Measurements from ENCODE around the gene CDK11B. TPM values are rescaled to one million over a fixed set of nuclear protein-coding genes. Genes with fewer than 3 reads are reported as not detected.

The CDK11B gene
- total and polyA plus RNA-seq, 11 donors: 20.4 to 39.4 (median 24.8) TPM

DNA sequence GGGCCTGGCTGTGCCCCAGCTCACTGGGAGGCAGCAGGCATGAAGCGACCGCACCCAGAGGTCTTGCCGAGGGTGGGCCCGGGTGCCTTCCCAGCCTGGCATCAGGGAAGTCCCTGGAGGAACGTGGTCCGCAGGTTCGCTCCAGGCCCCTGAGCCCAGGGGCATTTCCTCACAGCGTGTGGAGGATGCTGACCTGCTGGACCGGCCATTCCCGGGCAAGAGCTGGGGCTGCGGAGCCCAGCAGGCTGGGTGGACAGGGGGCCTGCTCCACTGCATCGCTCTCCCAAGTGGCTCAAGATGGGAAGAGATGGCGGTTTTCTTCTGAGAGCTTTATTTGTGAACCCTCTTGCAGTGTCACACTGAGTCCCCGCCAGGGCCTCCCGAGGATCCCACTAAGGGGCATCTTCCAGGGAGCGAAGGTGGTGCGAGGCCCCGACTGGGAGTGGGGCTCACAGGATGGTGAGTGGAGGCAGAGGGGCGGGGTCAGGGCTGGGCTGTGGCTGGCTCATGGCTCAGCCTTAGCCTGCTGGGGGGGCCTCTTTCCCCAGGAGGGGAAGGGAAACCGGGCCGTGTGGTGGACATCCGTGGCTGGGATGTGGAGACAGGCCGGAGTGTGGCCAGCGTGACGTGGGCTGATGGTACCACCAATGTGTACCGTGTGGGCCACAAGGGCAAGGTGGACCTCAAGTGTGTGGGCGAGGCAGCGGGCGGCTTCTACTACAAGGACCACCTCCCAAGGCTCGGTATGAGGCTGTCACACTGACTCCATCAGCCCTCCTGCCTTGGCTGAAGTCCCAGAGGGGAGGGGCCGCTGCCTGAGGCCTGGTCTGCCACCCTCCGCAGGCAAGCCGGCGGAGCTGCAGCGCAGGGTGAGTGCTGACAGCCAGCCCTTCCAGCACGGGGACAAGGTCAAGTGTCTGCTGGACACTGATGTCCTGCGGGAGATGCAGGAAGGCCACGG is 34.1 kb downstream of the CDK11B start:
- H3K9me3 ChIP-seq: no peaks in the 10 kb centered on the region
- intact Hi-C loops (cut with DNase I): no loop called here
- WGBS, 4 donors: 63 to 68% (median 65%) methylated on average over 29 to 38 of the region's 38 CpGs
- no peak for TF ChIP-seq POLR2A (IDR thresholded peaks at IDR 0.05)
- peak in 1 of 12 donors; percentile 12 for TF ChIP-seq CTCF (IDR thresholded peaks at IDR 0.05)
- peak; percentile 80 to 91 (median 83) for DNase-seq
- ATAC-seq: peak; percentile 62 to 81 (median 68)
- H3K4me1 ChIP-seq: peaks cover 0 to 44% (median 20%) of the 10 kb centered on the region in 12 donors
- peak overlapping the region in 8 of 12 donors; percentile 9 to 78 (median 66) for H3K27ac ChIP-seq
- peaks cover 0 to 39% (median 12%) of the 10 kb centered on the region in 9 donors for H3K36me3 ChIP-seq
- H3K27me3 ChIP-seq: peaks cover 0 to 9% (median 0%) of the 10 kb centered on the region in 9 donors
- peak overlapping the region in 7 of 12 donors; percentile 7 to 39 (median 28) for H3K4me3 ChIP-seq

GRCh38 chr1:1623631-1624442 is 35.0 kb downstream of the CDK11B start:
- intact Hi-C loops (cut with DNase I): no loop called here
- Histone ChIP-seq H3K27ac (peak overlapping the region in 1 of 12 donors; percentile 76), H3K36me3 (peaks cover 0 to 32% (median 12%) of the 10 kb centered on the region in 9 donors), H3K9me3 (no peaks in the 10 kb centered on the region), H3K27me3 (peaks cover 0 to 2% (median 0%) of the 10 kb centered on the region in 9 donors), H3K4me1 (peaks cover 0 to 49% (median 21%) of the 10 kb centered on the region in 12 donors), H3K4me3 (no peak overlapping the region)
- no peak for ATAC-seq
- TF ChIP-seq POLR2A (IDR thresholded peaks at IDR 0.05) (no peak), CTCF (IDR thresholded peaks at IDR 0.05) (no peak)
- 94 to 96% (median 95%) methylated on average over 39 to 51 of the region's 51 CpGs for WGBS, 4 donors
- peak in 2 of 5 donors; percentile 31 to 64 for DNase-seq

GRCh38 chr1:1623181-1623630 is 35.6 kb downstream of the CDK11B start:
- Histone ChIP-seq H3K36me3 (peaks cover 0 to 30% (median 12%) of the 10 kb centered on the region in 9 donors), H3K9me3 (no peaks in the 10 kb centered on the region), H3K27ac (no peak overlapping the region), H3K4me1 (peaks cover 0 to 49% (median 21%) of the 10 kb centered on the region in 12 donors), H3K27me3 (no peaks in the 10 kb centered on the region), H3K4me3 (no peak overlapping the region)
- ATAC-seq (no peak), DNase-seq (peak in 3 of 5 donors; percentile 25 to 58 (median 31))
- WGBS, 4 donors: 96% methylated on average over 15 to 33 of the region's 33 CpGs
- intact Hi-C loops (cut with DNase I): no loop called here
- TF ChIP-seq POLR2A (IDR thresholded peaks at IDR 0.05) (no peak), CTCF (IDR thresholded peaks at IDR 0.05) (no peak)

All from heart left ventricle (tissue), 16 donors.